Tibial nerve (tissue), 4 donors: ENCODE data around the gene TMEM128.

Experiments
- EP300 ChIP-seq, 2 donors: sonication (generic); formaldehyde crosslinking; IDR thresholded peaks; one replicate each; pipeline ENCODE4 v1.6.1; 2017; ENCODE audit warnings: antibody characterized with exemption in 2 of 2, mild to moderate bottlenecking in 1 of 2
- POLR2A ChIP-seq, 2 donors: fragments of 450-650 bp; IDR thresholded peaks; one replicate each; pipeline ENCODE4 v1.6.1; 2017; ENCODE audit warnings: antibody characterized with exemption in 2 of 2, mild to moderate bottlenecking in 2 of 2, moderate library complexity in 2 of 2
- TF ChIP-seq, protein P1 (sequence below), 5 experiments: fragments of 200-600 bp in 3 of 5; fragments of 450-650 bp in 2 of 5; sonication (generic) in 3 of 5; IDR thresholded peaks; one replicate each; pipeline ENCODE4 v1.5.1; 2016 to 2019; ENCODE audit warnings: antibody characterized with exemption in 5 of 5, mild to moderate bottlenecking in 3 of 5, moderate library complexity in 2 of 5

DNA sequence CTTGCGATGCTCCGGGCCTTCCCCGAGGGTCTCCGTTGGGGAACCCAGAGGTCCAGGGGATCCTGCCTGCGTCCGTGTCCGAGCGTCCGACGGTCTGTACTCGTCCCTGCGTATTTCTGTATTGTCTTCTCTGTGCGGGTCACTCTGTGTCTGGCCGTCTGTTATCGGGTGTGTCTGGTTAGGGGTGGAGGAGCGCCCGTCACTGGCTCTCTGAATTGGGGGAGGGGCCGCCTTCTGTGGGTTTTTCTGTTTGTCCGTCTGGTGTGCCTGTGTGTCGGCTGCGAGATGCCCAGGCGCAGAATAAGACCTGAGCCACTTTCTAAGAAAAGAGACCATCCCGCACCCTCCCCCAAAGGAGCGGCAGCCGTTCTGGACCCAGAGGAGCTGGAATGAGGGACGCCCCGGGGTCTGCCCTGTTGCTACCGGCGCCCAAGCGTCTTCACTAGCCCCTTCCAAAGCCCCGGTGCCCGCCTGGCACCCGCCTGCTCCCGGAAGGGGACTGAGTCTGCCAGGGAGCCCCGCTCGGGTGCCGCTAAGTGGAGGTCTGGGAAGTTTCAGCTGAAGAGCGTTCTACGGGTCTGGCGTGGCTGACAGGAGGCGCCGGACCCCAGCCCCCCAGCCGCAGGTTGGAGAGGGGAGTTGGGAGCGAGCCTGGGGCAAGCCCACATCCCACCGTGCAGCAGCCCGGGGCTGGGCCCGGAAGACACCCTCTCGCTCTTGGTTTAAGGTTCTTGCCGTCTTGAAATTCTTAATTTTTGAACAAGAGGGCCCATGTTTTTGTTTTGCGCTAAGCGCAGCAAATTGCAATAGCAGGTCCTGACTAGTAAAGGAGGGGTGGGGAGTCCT, 20.3 kb downstream of the TMEM128 start:
- TF ChIP-seq, protein P1, sequence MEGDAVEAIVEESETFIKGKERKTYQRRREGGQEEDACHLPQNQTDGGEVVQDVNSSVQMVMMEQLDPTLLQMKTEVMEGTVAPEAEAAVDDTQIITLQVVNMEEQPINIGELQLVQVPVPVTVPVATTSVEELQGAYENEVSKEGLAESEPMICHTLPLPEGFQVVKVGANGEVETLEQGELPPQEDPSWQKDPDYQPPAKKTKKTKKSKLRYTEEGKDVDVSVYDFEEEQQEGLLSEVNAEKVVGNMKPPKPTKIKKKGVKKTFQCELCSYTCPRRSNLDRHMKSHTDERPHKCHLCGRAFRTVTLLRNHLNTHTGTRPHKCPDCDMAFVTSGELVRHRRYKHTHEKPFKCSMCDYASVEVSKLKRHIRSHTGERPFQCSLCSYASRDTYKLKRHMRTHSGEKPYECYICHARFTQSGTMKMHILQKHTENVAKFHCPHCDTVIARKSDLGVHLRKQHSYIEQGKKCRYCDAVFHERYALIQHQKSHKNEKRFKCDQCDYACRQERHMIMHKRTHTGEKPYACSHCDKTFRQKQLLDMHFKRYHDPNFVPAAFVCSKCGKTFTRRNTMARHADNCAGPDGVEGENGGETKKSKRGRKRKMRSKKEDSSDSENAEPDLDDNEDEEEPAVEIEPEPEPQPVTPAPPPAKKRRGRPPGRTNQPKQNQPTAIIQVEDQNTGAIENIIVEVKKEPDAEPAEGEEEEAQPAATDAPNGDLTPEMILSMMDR (IDR thresholded peaks at IDR 0.05) = no peak
- no peak for TF ChIP-seq EP300 (IDR thresholded peaks at IDR 0.05)
- no peak for TF ChIP-seq POLR2A (IDR thresholded peaks at IDR 0.05)
